ACHN (cell line): Measurements from ENCODE around the gene MAP3K5.

Experiments used
- DNase-seq: peaks from one replicate; pipeline ENCODE4 v3.0.0-alpha.2; 2015
- in situ Hi-C: cut with HindIII; loops from 2 replicates; pipeline ENCODE4 v1.10.0; 2017; ENCODE audit warnings: low sequenced_read_pairs, low pct_ligation_motif_present, low pct_unique_long_range_greater_than_20kb

The MAP3K5 gene

GRCh38 chr6:136754820-136755219 is 37.5 kb downstream of the MAP3K5 start:
- in situ Hi-C loops: no loop called here
- no peak for DNase-seq

GRCh38 chr6:136753624-136754023 is 38.7 kb downstream of the MAP3K5 start:
- no peak for DNase-seq
- in situ Hi-C loops: no loop called here

- DNase-seq: no peak
- in situ Hi-C loops: no loop called here
These were observed 39.7 kb downstream of the MAP3K5 start for GRCh38 chr6:136752554-136752953.

- no peak for DNase-seq
- in situ Hi-C loops: no loop called here
These were observed 40.3 kb downstream of the MAP3K5 start for GRCh38 chr6:136751991-136752390.

- no peak for DNase-seq
These were observed 40.7 kb downstream of the MAP3K5 start for GRCh38 chr6:136751522-136751956.

GRCh38 chr6:136750696-136751521 is 41.4 kb downstream of the MAP3K5 start:
- DNase-seq: no peak
- in situ Hi-C loops: no loop called here

More at GRCh38 chr6:136751522-136751956, 40.7 kb downstream of the MAP3K5 start:
- in situ Hi-C loops: no loop called here

- DNase-seq: no peak
- in situ Hi-C loops: no loop called here
These were observed 42.8 kb downstream of the MAP3K5 start for GRCh38 chr6:136749359-136749997.

- no peak for DNase-seq
- in situ Hi-C loops: no loop called here
These were observed 44.8 kb downstream of the MAP3K5 start for GRCh38 chr6:136747507-136747906.

- no peak for DNase-seq
- in situ Hi-C loops: no loop called here
These were observed 47.0 kb downstream of the MAP3K5 start for GRCh38 chr6:136745300-136745699.

GRCh38 chr6:136744889-136745288 is 47.4 kb downstream of the MAP3K5 start:
- in situ Hi-C loops: no loop called here
- no peak for DNase-seq

- DNase-seq: no peak
- in situ Hi-C loops: no loop called here
These were observed 50.2 kb downstream of the MAP3K5 start for GRCh38 chr6:136742125-136742524.

GRCh38 chr6:136740050-136740974 is 52.0 kb downstream of the MAP3K5 start:
- no peak for DNase-seq
- in situ Hi-C loops: no loop called here

- in situ Hi-C loops: no loop called here
- no peak for DNase-seq
These were observed 52.8 kb downstream of the MAP3K5 start for GRCh38 chr6:136739501-136739900.

GRCh38 chr6:136739071-136739470 is 53.2 kb downstream of the MAP3K5 start:
- in situ Hi-C loops: no loop called here
- no peak for DNase-seq

GRCh38 chr6:136738692-136739057 is 53.6 kb downstream of the MAP3K5 start:
- DNase-seq: no peak
- in situ Hi-C loops: no loop called here

GRCh38 chr6:136737871-136738691 is 54.2 kb downstream of the MAP3K5 start:
- no peak for DNase-seq
- in situ Hi-C loops: no loop called here

- DNase-seq: no peak
- in situ Hi-C loops: no loop called here
These were observed 54.9 kb downstream of the MAP3K5 start for GRCh38 chr6:136737374-136737844.

GRCh38 chr6:136736281-136736960 is 55.9 kb downstream of the MAP3K5 start:
- in situ Hi-C loops: no loop called here
- peak; percentile 46 for DNase-seq
